ENCODE measurements around the gene DLG1.
A peak's percentile ranks its signal among the peaks of the same experiment; 100 is the strongest.

Gene DLG1

GRCh38 chr3:197303452-197303851 lies 5.0 kb upstream of the DLG1 start:
- Histone ChIP-seq H3K4me3 (ENCODE audit: insufficient read depth in 1 of 2, low read depth in 1 of 2, low read length in 2 of 2) (no peak overlapping the region), H2BK15ac (ENCODE audit: low read depth, poor library complexity, severe bottlenecking) (no peak overlapping the region), H2BK5ac (ENCODE audit: low read depth, low read length, poor library complexity, severe bottlenecking) (no peak overlapping the region), H3K23ac (ENCODE audit: low read length in 2 of 2) (no peak overlapping the region), H2BK120ac (ENCODE audit: low read depth, low read length) (no peak overlapping the region), H4K8ac (ENCODE audit: low read length) (no peak overlapping the region), H3K79me1 (replicated peaks; ENCODE audit: low read length, poor library complexity, severe bottlenecking) (no peaks in the 10 kb centered on the region), H3K14ac (ENCODE audit: low read length in 2 of 2) (no peak overlapping the region), H4K91ac (ENCODE audit: low read length) (no peak overlapping the region), H3K9ac (ENCODE audit: low read length) (no peak overlapping the region), H2AK5ac (ENCODE audit: low read length, severe bottlenecking) (no peak overlapping the region), H2BK12ac (ENCODE audit: low read length in 2 of 2) (peak overlapping the region in 1 of 2 experiments; percentile 29), H3K27me3 (ENCODE audit: control insufficient read depth in 1 of 2, insufficient read depth in 1 of 2, low read length in 2 of 2) (no peaks in the 10 kb centered on the region), H3K4me1 (ENCODE audit: control insufficient read depth, insufficient read depth, low read depth, low read length) (peaks cover 11% of the 10 kb centered on the region), H3K9me3 (ENCODE audit: control insufficient read depth, low read length) (no peaks in the 10 kb centered on the region), H3K27ac (ENCODE audit: low read length, poor library complexity, severe bottlenecking) (no peak overlapping the region), H2AFZ (ENCODE audit: low read depth, low read length) (no peak overlapping the region), H3K18ac (ENCODE audit: low read depth in 1 of 2, low read length in 2 of 2) (no peak overlapping the region), H3K4me2 (ENCODE audit: low read length, poor library complexity, severe bottlenecking) (no peak overlapping the region), H3K36me3 (ENCODE audit: control insufficient read depth in 1 of 2, insufficient read depth in 2 of 2, low read depth in 1 of 2, low read length in 2 of 2) (no peaks in the 10 kb centered on the region), H3K4ac (ENCODE audit: low read depth in 1 of 2, low read length in 2 of 2) (no peak overlapping the region)
- 95% methylated on average over 5 of the region's 6 CpGs for WGBS
- DNase-seq, result no peak

GRCh38 chr3:197302696-197303341 lies 4.4 kb upstream of the DLG1 start:
- H3K4me3 ChIP-seq (ENCODE audit: insufficient read depth in 1 of 2, low read depth in 1 of 2, low read length in 2 of 2), result no peak overlapping the region
- no peak overlapping the region for H3K23ac ChIP-seq (ENCODE audit: low read length in 2 of 2)
- H3K18ac ChIP-seq (ENCODE audit: low read depth in 1 of 2, low read length in 2 of 2), result peak overlapping the region in 1 of 2 experiments; percentile 33
- no peak overlapping the region for H3K14ac ChIP-seq (ENCODE audit: low read length in 2 of 2)
- no peaks in the 10 kb centered on the region for H3K36me3 ChIP-seq (ENCODE audit: control insufficient read depth in 1 of 2, insufficient read depth in 2 of 2, low read depth in 1 of 2, low read length in 2 of 2)
- peaks cover 11% of the 10 kb centered on the region for H3K4me1 ChIP-seq (ENCODE audit: control insufficient read depth, insufficient read depth, low read depth, low read length)
- no peak overlapping the region for H2BK12ac ChIP-seq (ENCODE audit: low read length in 2 of 2)
- H3K79me1 ChIP-seq (replicated peaks; ENCODE audit: low read length, poor library complexity, severe bottlenecking), result no peaks in the 10 kb centered on the region
- H3K27me3 ChIP-seq (ENCODE audit: control insufficient read depth in 1 of 2, insufficient read depth in 1 of 2, low read length in 2 of 2), result no peaks in the 10 kb centered on the region
- no peak overlapping the region for H2BK15ac ChIP-seq (ENCODE audit: low read depth, poor library complexity, severe bottlenecking)
- peak overlapping the region; percentile 80 for H4K8ac ChIP-seq (ENCODE audit: low read length)
- H3K27ac ChIP-seq (ENCODE audit: low read length, poor library complexity, severe bottlenecking), result peak overlapping the region; percentile 7
- H2BK5ac ChIP-seq (ENCODE audit: low read depth, low read length, poor library complexity, severe bottlenecking), result no peak overlapping the region
- H2BK120ac ChIP-seq (ENCODE audit: low read depth, low read length), result no peak overlapping the region
- H4K91ac ChIP-seq (ENCODE audit: low read length), result no peak overlapping the region
- WGBS, result 48% methylated on average over 3 of the region's 3 CpGs
- no peak overlapping the region for H2AFZ ChIP-seq (ENCODE audit: low read depth, low read length)
- H2AK5ac ChIP-seq (ENCODE audit: low read length, severe bottlenecking), result peak overlapping the region; percentile 68
- peak; percentile 88 for DNase-seq
- H3K9me3 ChIP-seq (ENCODE audit: control insufficient read depth, low read length), result no peaks in the 10 kb centered on the region
- no peak overlapping the region for H3K4me2 ChIP-seq (ENCODE audit: low read length, poor library complexity, severe bottlenecking)
- no peak overlapping the region for H3K4ac ChIP-seq (ENCODE audit: low read depth in 1 of 2, low read length in 2 of 2)
- H3K9ac ChIP-seq (ENCODE audit: low read length), result no peak overlapping the region

GRCh38 chr3:197302033-197302432 lies 3.6 kb upstream of the DLG1 start:
- H2BK15ac ChIP-seq (ENCODE audit: low read depth, poor library complexity, severe bottlenecking), result no peak overlapping the region
- H3K9me3 ChIP-seq (ENCODE audit: control insufficient read depth, low read length), result no peaks in the 10 kb centered on the region
- H3K4me3 ChIP-seq (ENCODE audit: insufficient read depth in 1 of 2, low read depth in 1 of 2, low read length in 2 of 2), result no peak overlapping the region
- H4K8ac ChIP-seq (ENCODE audit: low read length), result no peak overlapping the region
- H3K9ac ChIP-seq (ENCODE audit: low read length), result no peak overlapping the region
- H2BK12ac ChIP-seq (ENCODE audit: low read length in 2 of 2), result no peak overlapping the region
- H4K91ac ChIP-seq (ENCODE audit: low read length), result no peak overlapping the region
- no peak overlapping the region for H3K18ac ChIP-seq (ENCODE audit: low read depth in 1 of 2, low read length in 2 of 2)
- no peak overlapping the region for H3K23ac ChIP-seq (ENCODE audit: low read length in 2 of 2)
- H2AFZ ChIP-seq (ENCODE audit: low read depth, low read length), result no peak overlapping the region
- H3K27ac ChIP-seq (ENCODE audit: low read length, poor library complexity, severe bottlenecking), result no peak overlapping the region
- H3K4me1 ChIP-seq (ENCODE audit: control insufficient read depth, insufficient read depth, low read depth, low read length), result peaks cover 8% of the 10 kb centered on the region
- WGBS, result 83% methylated on average over 2 of the region's 3 CpGs
- no peak overlapping the region for H3K4ac ChIP-seq (ENCODE audit: low read depth in 1 of 2, low read length in 2 of 2)
- no peak overlapping the region for H3K14ac ChIP-seq (ENCODE audit: low read length in 2 of 2)
- H2BK120ac ChIP-seq (ENCODE audit: low read depth, low read length), result peak overlapping the region; percentile 85
- H3K4me2 ChIP-seq (ENCODE audit: low read length, poor library complexity, severe bottlenecking), result no peak overlapping the region
- no peaks in the 10 kb centered on the region for H3K79me1 ChIP-seq (replicated peaks; ENCODE audit: low read length, poor library complexity, severe bottlenecking)
- H2AK5ac ChIP-seq (ENCODE audit: low read length, severe bottlenecking), result no peak overlapping the region
- H3K36me3 ChIP-seq (ENCODE audit: control insufficient read depth in 1 of 2, insufficient read depth in 2 of 2, low read depth in 1 of 2, low read length in 2 of 2), result no peaks in the 10 kb centered on the region
- H2BK5ac ChIP-seq (ENCODE audit: low read depth, low read length, poor library complexity, severe bottlenecking), result no peak overlapping the region
- no peaks in the 10 kb centered on the region for H3K27me3 ChIP-seq (ENCODE audit: control insufficient read depth in 1 of 2, insufficient read depth in 1 of 2, low read length in 2 of 2)
- no peak for DNase-seq

- Histone ChIP-seq H3K27ac (ENCODE audit: low read length, poor library complexity, severe bottlenecking) (peak overlapping the region; percentile 96), H3K9ac (ENCODE audit: low read length) (no peak overlapping the region), H3K9me3 (ENCODE audit: control insufficient read depth, low read length) (no peaks in the 10 kb centered on the region), H3K36me3 (ENCODE audit: control insufficient read depth in 1 of 2, insufficient read depth in 2 of 2, low read depth in 1 of 2, low read length in 2 of 2) (peaks cover 0 to 7% of the 10 kb centered on the region in 2 experiments), H3K23ac (ENCODE audit: low read length in 2 of 2) (no peak overlapping the region), H3K79me1 (replicated peaks; ENCODE audit: low read length, poor library complexity, severe bottlenecking) (no peaks in the 10 kb centered on the region), H2BK12ac (ENCODE audit: low read length in 2 of 2) (no peak overlapping the region), H2BK120ac (ENCODE audit: low read depth, low read length) (no peak overlapping the region), H4K8ac (ENCODE audit: low read length) (no peak overlapping the region), H2AK5ac (ENCODE audit: low read length, severe bottlenecking) (peak overlapping the region; percentile 12), H3K4me3 (ENCODE audit: insufficient read depth in 1 of 2, low read depth in 1 of 2, low read length in 2 of 2) (no peak overlapping the region), H3K14ac (ENCODE audit: low read length in 2 of 2) (no peak overlapping the region), H3K4me1 (ENCODE audit: control insufficient read depth, insufficient read depth, low read depth, low read length) (peaks cover 8% of the 10 kb centered on the region), H3K4me2 (ENCODE audit: low read length, poor library complexity, severe bottlenecking) (no peak overlapping the region), H2AFZ (ENCODE audit: low read depth, low read length) (no peak overlapping the region), H3K27me3 (ENCODE audit: control insufficient read depth in 1 of 2, insufficient read depth in 1 of 2, low read length in 2 of 2) (no peaks in the 10 kb centered on the region), H4K91ac (ENCODE audit: low read length) (no peak overlapping the region), H3K4ac (ENCODE audit: low read depth in 1 of 2, low read length in 2 of 2) (no peak overlapping the region), H2BK5ac (ENCODE audit: low read depth, low read length, poor library complexity, severe bottlenecking) (no peak overlapping the region), H2BK15ac (ENCODE audit: low read depth, poor library complexity, severe bottlenecking) (no peak overlapping the region), H3K18ac (ENCODE audit: low read depth in 1 of 2, low read length in 2 of 2) (no peak overlapping the region)
- WGBS, result 97% methylated on average over 7 of the region's 7 CpGs
- DNase-seq, result no peak
Observed at GRCh38 chr3:197300361-197300760, 1.9 kb upstream of the DLG1 start.
